HCEC 1CT (cell line): ENCODE measurements around the gene MLST8.

Experiments used
- DNase-seq: peaks from one replicate; pipeline ENCODE4 v3.0.0-alpha.2; 2017

MLST8 gene

GRCh38 chr16:2173916-2174315 lies 31.3 kb upstream of the MLST8 start:
- no peak for DNase-seq

GRCh38 chr16:2174396-2175131 lies 30.7 kb upstream of the MLST8 start:
- no peak for DNase-seq

- DNase-seq = no peak
Measured at GRCh38 chr16:2175454-2175853, 29.8 kb upstream of the MLST8 start.

GRCh38 chr16:2176047-2176446 lies 29.2 kb upstream of the MLST8 start:
- DNase-seq = no peak

GRCh38 chr16:2177101-2177500 lies 28.2 kb upstream of the MLST8 start:
- no peak for DNase-seq

GRCh38 chr16:2177561-2177960 lies 27.7 kb upstream of the MLST8 start:
- no peak for DNase-seq

GRCh38 chr16:2178321-2179106 lies 26.7 kb upstream of the MLST8 start:
- no peak for DNase-seq

- no peak for DNase-seq
Measured at GRCh38 chr16:2179107-2179501, 26.1 kb upstream of the MLST8 start.

- no peak for DNase-seq
Measured at GRCh38 chr16:2179576-2179975, 25.7 kb upstream of the MLST8 start.

- DNase-seq = no peak
Measured at GRCh38 chr16:2180461-2180860, 24.8 kb upstream of the MLST8 start.

- no peak for DNase-seq
Measured at GRCh38 chr16:2180962-2181923, 24.0 kb upstream of the MLST8 start.

- DNase-seq = no peak
Measured at GRCh38 chr16:2181952-2182351, 23.3 kb upstream of the MLST8 start.

- DNase-seq = no peak
Measured at GRCh38 chr16:2183671-2184070, 21.6 kb upstream of the MLST8 start.

GRCh38 chr16:2184346-2184745 lies 20.9 kb upstream of the MLST8 start:
- no peak for DNase-seq

GRCh38 chr16:2184962-2185361 lies 20.3 kb upstream of the MLST8 start:
- DNase-seq = no peak

GRCh38 chr16:2186064-2186463 lies 19.2 kb upstream of the MLST8 start:
- no peak for DNase-seq

GRCh38 chr16:2186505-2186904 lies 18.7 kb upstream of the MLST8 start:
- DNase-seq = no peak

- DNase-seq = no peak
Measured at GRCh38 chr16:2187212-2187611, 18.0 kb upstream of the MLST8 start.

GRCh38 chr16:2188395-2188794 lies 16.9 kb upstream of the MLST8 start:
- no peak for DNase-seq

- no peak for DNase-seq
Measured at GRCh38 chr16:2189252-2189893, 15.9 kb upstream of the MLST8 start.

GRCh38 chr16:2190002-2190658 lies 15.1 kb upstream of the MLST8 start:
- no peak for DNase-seq
